ENCODE measurements around the gene MKNK1.

MKNK1 gene

DNA sequence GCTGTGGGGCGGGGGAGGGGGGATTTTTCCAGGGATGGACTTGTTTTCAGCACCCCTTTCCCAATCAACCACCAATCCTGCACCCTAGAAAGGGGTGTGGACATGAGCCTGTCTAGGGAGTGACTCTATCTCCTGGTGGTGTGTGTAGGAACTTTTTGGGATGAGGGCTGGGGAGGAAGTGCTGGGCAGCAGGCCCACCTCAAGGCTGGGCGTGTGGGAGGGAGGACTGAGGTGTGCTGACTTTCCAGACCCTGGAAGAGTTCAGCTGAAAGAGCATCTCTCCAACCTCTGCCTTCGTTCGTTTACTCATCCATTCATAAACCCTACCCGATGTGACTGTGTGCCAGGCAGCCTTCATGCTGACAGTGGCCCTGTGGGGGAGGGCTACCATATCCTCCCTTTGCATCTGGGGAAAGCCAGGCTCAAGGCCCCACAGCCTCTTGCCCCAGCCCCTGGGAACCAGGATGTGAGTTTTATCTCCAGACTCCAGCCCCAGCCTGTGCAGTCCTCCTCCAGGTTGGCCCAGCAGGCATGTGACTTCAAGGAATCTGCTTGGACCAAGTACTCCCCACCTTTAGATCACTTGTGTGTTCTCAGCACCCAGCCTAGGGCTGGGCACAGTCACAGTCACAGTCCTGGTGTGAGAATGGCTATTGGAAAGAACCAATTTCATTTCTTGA is 59.4 kb downstream of the MKNK1 start:
- DNase-seq (ENCODE audit: insufficient read length, low spot score) (no peak), FAIRE-seq (no peak)

GRCh38 chr1:46543761-46544560 is 60.1 kb downstream of the MKNK1 start:
- FAIRE-seq, result no peak
- no peak for DNase-seq (ENCODE audit: insufficient read length, low spot score)

GRCh38 chr1:46543382-46543760 is 60.7 kb downstream of the MKNK1 start:
- no peak for FAIRE-seq

GRCh38 chr1:46539972-46540371 is 64.1 kb downstream of the MKNK1 start:
- FAIRE-seq, result no peak

More at GRCh38 chr1:46543382-46543760, 60.7 kb downstream of the MKNK1 start:
- DNase-seq (ENCODE audit: insufficient read length, low spot score), result no peak

GRCh38 chr1:46538147-46538546 is 65.9 kb downstream of the MKNK1 start:
- FAIRE-seq (no peak), DNase-seq (ENCODE audit: insufficient read length, low spot score) (no peak)

More at GRCh38 chr1:46539972-46540371, 64.1 kb downstream of the MKNK1 start:
- no peak for DNase-seq (ENCODE audit: insufficient read length, low spot score)

GRCh38 chr1:46537651-46538050 is 66.4 kb downstream of the MKNK1 start:
- DNase-seq (ENCODE audit: insufficient read length, low spot score) (no peak), FAIRE-seq (no peak)

DNA sequence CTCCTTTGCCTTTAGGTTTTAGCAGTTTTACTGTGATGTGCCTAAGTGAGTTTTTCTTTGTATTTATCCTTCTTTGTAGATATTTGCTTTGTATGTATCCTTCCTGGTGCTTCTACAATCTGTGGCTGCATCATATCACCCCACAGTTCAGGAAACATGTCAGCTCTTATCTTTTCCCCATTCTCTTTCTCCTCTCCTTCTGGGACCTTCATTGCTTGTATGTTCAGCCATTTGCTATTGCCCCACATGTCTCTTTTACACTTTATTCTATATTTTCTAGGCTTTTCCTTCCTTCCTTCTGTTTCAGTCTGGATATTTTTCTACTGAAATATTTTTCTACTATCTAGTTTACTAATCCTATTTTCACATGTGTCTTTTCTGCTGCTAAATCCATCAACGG is 67.5 kb downstream of the MKNK1 start:
- DNase-seq (ENCODE audit: insufficient read length, low spot score) (no peak), FAIRE-seq (no peak)

- FAIRE-seq (no peak), DNase-seq (ENCODE audit: insufficient read length, low spot score) (no peak)
Measured at GRCh38 chr1:46535063-46535462, 69.0 kb downstream of the MKNK1 start.

- FAIRE-seq (peak; percentile 16), DNase-seq (ENCODE audit: insufficient read length, low spot score) (no peak)
Measured at GRCh38 chr1:46533179-46533864, 70.7 kb downstream of the MKNK1 start.

DNA sequence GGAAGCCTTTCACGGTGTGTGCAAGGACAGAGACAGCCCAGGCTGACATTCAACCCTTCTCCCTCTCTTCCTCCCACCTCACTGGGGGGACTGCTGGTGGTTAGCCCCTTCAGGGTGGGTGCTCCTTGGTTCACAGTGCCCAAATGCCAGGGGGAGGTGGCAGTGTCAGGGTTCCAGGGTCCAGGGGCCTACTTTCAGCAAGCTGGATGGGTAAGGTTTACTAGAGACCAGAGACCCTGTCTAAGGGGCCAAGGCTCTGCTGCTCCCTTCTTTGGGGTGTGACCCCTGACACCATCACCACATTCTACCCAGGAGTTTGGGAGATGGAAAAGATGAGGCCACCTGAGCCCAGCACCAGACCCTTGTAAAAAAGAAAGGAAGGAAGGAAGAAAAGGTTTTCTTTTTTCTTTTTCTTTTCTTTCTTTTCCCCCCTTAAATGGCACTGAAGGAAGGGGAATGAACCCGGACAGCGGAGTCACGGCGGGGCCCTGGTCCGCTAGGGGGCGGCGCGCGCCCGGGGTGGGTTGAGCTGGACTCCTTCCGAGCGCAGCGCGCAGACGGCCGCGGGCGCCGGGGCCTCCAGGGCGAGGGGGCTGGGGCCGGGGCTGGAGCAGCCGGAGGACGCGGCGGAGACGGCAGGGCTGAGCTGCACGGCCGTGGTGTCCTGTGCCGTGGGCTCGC is 71.4 kb downstream of the MKNK1 start:
- FAIRE-seq (no peak), DNase-seq (ENCODE audit: insufficient read length, low spot score) (peak; percentile 59)

DNA sequence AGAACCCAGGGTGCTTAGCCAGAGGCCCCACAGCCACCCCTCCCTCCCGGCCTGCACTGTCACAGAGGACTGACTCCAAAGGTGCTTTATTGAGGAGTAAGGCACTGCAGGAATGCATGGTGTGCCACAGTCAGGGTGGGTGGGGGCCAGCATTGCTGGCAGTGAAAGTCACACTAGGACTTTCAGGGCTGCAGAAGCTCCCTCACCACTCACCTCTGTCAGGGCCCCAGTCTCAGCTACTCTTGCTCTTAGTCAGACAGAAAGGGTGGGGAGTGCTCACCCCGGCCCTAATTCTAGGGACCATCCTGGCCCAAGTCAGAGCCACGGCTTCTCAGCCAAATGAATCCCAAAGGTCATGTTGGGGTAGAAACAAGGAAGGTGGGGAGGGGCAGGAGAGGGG is 72.0 kb downstream of the MKNK1 start:
- FAIRE-seq (no peak), DNase-seq (ENCODE audit: insufficient read length, low spot score) (no peak)

GRCh38 chr1:46530791-46531409 is 73.2 kb downstream of the MKNK1 start:
- DNase-seq (ENCODE audit: insufficient read length, low spot score), result no peak
- FAIRE-seq, result no peak

GRCh38 chr1:46530311-46530710 is 73.8 kb downstream of the MKNK1 start:
- FAIRE-seq, result no peak
- no peak for DNase-seq (ENCODE audit: insufficient read length, low spot score)

GRCh38 chr1:46529031-46529630 is 74.9 kb downstream of the MKNK1 start:
- FAIRE-seq (no peak), DNase-seq (ENCODE audit: insufficient read length, low spot score) (no peak)

DNA sequence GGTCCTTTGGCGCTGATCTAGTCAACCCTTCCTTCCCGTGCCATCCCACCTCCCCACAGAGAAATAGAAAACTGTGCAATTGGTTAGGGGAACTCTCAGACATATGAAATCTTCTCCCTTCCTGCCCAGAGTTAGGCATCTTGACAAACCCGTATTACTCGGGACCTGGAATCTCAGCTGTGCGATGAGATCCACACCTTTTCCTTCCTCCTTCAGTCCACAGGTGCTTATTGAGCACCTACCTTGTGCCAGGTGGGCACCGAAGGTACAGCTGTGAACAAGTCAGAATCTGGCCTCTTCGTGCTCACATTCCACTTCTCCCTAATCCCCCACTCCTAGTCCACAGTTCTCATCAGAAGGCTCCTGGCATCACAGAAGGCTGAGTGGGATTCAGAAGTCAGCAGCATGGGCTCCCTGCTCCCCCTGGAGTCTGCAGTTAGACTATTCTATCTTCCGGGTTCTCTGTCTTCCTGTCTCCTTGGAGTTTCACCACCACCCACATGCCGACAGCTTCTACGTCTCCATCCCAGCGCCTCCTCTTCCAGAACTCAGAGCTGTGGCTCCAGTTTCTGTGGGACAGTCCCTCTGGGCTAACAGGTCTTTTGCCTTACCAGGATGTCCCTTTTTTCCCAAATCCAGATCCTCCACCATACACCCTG is 75.6 kb downstream of the MKNK1 start:
- FAIRE-seq, result no peak
- no peak for DNase-seq (ENCODE audit: insufficient read length, low spot score)

GRCh38 chr1:46527474-46528296 is 76.4 kb downstream of the MKNK1 start:
- peak; percentile 76 for DNase-seq (ENCODE audit: insufficient read length, low spot score)
- peak; percentile 85 for FAIRE-seq

DNA sequence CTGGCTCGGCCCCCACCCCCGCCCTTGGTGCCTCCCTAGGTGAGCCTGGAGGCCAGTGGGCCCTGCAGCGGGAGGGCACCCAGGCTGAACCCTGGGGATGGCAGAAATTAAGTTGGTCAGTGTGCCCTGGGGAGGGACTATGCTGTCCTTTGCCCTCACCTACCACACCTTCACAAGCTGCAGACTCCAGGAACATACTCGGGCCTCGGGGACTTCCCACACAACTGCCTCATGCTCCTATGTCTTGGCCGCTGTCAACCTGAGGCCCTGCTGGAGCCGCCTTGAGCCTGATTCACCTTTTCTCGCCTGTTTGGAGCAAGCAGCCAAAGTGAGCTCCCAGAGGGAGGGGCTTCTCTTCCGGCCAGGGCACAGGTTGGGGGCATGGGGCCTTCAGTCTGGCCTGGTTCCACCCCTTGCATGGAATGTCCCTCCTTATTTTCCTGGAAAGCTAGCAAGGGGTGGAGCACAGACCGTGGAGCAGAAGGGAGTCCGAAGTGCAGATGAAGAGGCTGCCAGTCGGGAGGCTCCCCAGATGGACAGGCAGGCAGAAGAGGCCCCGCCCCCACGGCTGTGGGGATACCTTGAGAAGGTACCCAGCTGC is 77.3 kb downstream of the MKNK1 start:
- DNase-seq (ENCODE audit: insufficient read length, low spot score) (no peak), FAIRE-seq (no peak)

GRCh38 chr1:46526013-46526690 is 77.9 kb downstream of the MKNK1 start:
- FAIRE-seq, result no peak
- DNase-seq (ENCODE audit: insufficient read length, low spot score), result no peak
